IPS-NIHi7 (cell line): ENCODE results near the gene RWDD2A.
"Not testable (repeated sequence)": the region's sequence is repeated elsewhere in the genome, so short reads cannot be mapped to it uniquely, and the experiment has no call there.

Source experiments
- DNase-seq: peaks from one replicate; pipeline ENCODE4 v3.0.0; 2012; ENCODE audit warnings: mixed read lengths; ENCODE audit errors: extremely low spot score

Gene RWDD2A

GRCh38 chr6:83192871-83193746 is at the start of gene RWDD2A, which contains the start of gene PGM3:
Gene RWDD2A, plus strand, starts transcription at chr6:83193357. Its CDS starts 1,095 bp downstream, at chr6:83194452.
Gene PGM3, minus strand, starts transcription at chr6:83193265. Its CDS starts 2,253 bp downstream, at chr6:83191012.
- peak; percentile 98 for DNase-seq

GRCh38 chr6:83151114-83151513 is 42.0 kb upstream of the RWDD2A start:
- DNase-seq, result no peak

GRCh38 chr6:83152913-83153312 is 40.2 kb upstream of the RWDD2A start:
- no peak for DNase-seq

GRCh38 chr6:83153883-83154521 is 39.2 kb upstream of the RWDD2A start:
- DNase-seq, result no peak

- DNase-seq, result no peak
Observed at GRCh38 chr6:83155794-83156193, 37.4 kb upstream of the RWDD2A start.

GRCh38 chr6:83160167-83160566 is 33.0 kb upstream of the RWDD2A start:
- no peak for DNase-seq

- DNase-seq, result no peak
Observed at GRCh38 chr6:83167726-83168278, 25.4 kb upstream of the RWDD2A start.

GRCh38 chr6:83168556-83168955 is 24.6 kb upstream of the RWDD2A start:
- no peak for DNase-seq

GRCh38 chr6:83169106-83169505 is 24.1 kb upstream of the RWDD2A start:
- no peak for DNase-seq

- no peak for DNase-seq
Observed at GRCh38 chr6:83169511-83169910, 23.6 kb upstream of the RWDD2A start.

- no peak for DNase-seq
Observed at GRCh38 chr6:83176246-83176645, 16.9 kb upstream of the RWDD2A start.

GRCh38 chr6:83180426-83180950 is 12.7 kb upstream of the RWDD2A start:
- no peak for DNase-seq

- no peak for DNase-seq
Observed at GRCh38 chr6:83182114-83182513, 11.0 kb upstream of the RWDD2A start.

GRCh38 chr6:83183082-83183828 is 9.9 kb upstream of the RWDD2A start:
- no peak for DNase-seq

GRCh38 chr6:83185096-83185495 is 8.1 kb upstream of the RWDD2A start:
- DNase-seq, result no peak

- DNase-seq, result no peak
Observed at GRCh38 chr6:83188501-83188900, 4.7 kb upstream of the RWDD2A start.

GRCh38 chr6:83190626-83191025 is 2.5 kb upstream of the RWDD2A start:
- DNase-seq, result no peak

- DNase-seq, result not testable (repeated sequence)
Observed at GRCh38 chr6:83191974-83192373, 1.2 kb upstream of the RWDD2A start.

- no peak for DNase-seq
Observed at GRCh38 chr6:83192456-83192855, 701 bp upstream of the RWDD2A start.

- peak; percentile 89 for DNase-seq
Observed at GRCh38 chr6:83193747-83194566, 800 bp downstream of the RWDD2A start.
